Neural cell (in vitro differentiated cells): ENCODE data around the gene MN1.

Experiments used
- CTCF ChIP-seq: fragments of 450-650 bp; IDR thresholded peaks from 2 replicates; pipeline ENCODE4 v1.5.1; 2014; ENCODE audit warnings: antibody characterized with exemption, mild to moderate bottlenecking, moderate library complexity; ENCODE audit not compliant: poor library complexity, severe bottlenecking
- EZH2 ChIP-seq: fragments of 200-600, 300-800 bp; shearing (Covaris generic), sonication (generic); IDR thresholded peaks from 2 replicates; pipeline ENCODE4 v1.6.1; 2014; ENCODE audit warnings: antibody characterized with exemption, low read length, borderline replicate concordance, mild to moderate bottlenecking; ENCODE audit not compliant: insufficient read depth, poor library complexity, severe bottlenecking
- MXI1 ChIP-seq: fragments of 450-650 bp; conservative IDR thresholded peaks from 2 replicates; pipeline ENCODE4 v1.6.1; 2014; ENCODE audit warnings: antibody characterized with exemption, mild to moderate bottlenecking; ENCODE audit not compliant: poor library complexity, severe bottlenecking
- RAD21 ChIP-seq: fragments of 450-650 bp; conservative IDR thresholded peaks from 2 replicates; pipeline ENCODE4 v1.6.1; 2014; ENCODE audit warnings: antibody characterized with exemption, mild to moderate bottlenecking, moderate library complexity
- SMC3 ChIP-seq: fragments of 450-650 bp; conservative IDR thresholded peaks from 2 replicates; pipeline ENCODE4 v1.6.1; 2014; ENCODE audit warnings: antibody characterized with exemption, mild to moderate bottlenecking, moderate library complexity; ENCODE audit not compliant: poor library complexity
- TAF1 ChIP-seq: IDR thresholded peaks from 2 replicates; pipeline ENCODE4 v1.6.1; 2012; ENCODE audit warnings: low read depth

- TF ChIP-seq CTCF (no peak), SMC3 (no peak), TAF1 (no peak), EZH2 (no peak), RAD21 (no peak), MXI1 (no peak)
Measured at GRCh38 chr22:27752141-27752540, 49.4 kb downstream of the MN1 start.
